Measurements from ENCODE around the gene DLG5.

The DLG5 gene

DNA sequence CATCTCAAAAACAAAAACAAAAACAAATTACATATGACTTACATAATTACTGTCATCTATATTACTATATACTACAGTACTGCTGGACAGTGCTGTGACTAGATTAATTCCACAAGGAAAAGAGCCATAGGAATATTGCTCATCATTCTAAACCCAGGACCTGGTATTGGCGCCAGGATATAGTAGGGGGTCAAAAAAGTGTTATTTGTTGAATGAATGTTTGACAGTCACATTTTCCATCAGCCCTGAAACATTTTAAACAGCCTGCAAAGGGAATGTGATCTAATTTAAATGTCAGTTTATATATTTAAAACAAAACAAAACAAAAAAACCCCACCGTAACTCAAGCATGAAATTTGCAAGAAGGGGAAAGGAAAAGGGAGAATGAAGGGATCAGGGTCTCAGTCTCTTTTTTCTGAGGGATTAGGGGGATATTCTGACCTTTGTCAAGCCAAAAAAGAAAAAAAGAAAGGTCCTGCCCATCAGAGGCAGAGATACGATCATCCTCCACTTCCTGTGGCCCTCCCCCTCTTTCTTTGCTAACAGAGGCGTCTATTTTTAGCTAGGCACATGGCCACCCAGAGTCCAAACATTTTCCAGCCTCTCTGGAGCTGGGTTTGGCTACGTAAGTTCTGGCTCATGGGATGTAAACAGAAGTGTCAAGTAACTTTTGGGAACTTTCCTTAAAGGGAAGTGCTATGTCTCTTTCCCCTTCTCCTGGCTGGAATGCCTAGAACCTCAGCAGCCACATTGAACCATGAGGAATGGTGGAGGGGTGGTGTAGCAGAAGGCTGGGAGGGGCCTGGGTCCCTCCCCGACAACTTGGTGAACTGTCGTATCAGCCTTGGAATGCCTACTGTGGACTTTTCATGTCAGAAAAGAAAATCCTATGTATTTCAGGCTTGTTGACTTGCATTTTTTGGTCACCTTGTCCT lies 44.6 kb upstream of the DLG5 start:
- peak; percentile 49 for DNase-seq (ENCODE audit: low spot score)
- TF ChIP-seq, protein P1, sequence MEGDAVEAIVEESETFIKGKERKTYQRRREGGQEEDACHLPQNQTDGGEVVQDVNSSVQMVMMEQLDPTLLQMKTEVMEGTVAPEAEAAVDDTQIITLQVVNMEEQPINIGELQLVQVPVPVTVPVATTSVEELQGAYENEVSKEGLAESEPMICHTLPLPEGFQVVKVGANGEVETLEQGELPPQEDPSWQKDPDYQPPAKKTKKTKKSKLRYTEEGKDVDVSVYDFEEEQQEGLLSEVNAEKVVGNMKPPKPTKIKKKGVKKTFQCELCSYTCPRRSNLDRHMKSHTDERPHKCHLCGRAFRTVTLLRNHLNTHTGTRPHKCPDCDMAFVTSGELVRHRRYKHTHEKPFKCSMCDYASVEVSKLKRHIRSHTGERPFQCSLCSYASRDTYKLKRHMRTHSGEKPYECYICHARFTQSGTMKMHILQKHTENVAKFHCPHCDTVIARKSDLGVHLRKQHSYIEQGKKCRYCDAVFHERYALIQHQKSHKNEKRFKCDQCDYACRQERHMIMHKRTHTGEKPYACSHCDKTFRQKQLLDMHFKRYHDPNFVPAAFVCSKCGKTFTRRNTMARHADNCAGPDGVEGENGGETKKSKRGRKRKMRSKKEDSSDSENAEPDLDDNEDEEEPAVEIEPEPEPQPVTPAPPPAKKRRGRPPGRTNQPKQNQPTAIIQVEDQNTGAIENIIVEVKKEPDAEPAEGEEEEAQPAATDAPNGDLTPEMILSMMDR (IDR thresholded peaks at IDR 0.05; ENCODE audit: borderline replicate concordance, control extremely low read depth, extremely low read depth, insufficient read depth, missing control alignments), result no peak
- in situ Hi-C loops (cut with MboI; ENCODE audit: low sequenced_read_pairs, unreplicated experiment), result no loop called here

DNA sequence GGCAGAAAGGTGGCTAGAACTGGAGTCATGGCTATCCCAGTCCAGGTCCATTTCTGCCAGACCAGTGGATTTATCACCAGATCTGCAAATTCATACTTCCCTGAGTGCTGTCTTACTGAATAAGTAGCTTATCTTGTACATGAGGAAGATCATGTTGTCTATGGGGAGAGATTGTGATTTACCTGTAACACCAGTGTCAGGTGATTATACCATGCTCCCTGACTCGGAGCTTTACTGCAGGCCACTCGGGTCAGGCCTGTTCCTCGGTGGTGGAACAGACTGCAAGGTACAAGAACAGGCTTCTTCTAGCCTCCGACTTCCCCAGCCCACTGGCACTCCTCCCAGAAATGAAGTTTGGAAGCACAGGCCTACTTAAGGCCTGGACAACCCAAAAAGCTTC lies 42.6 kb upstream of the DLG5 start:
- in situ Hi-C loops (cut with MboI; ENCODE audit: low sequenced_read_pairs, unreplicated experiment), result no loop called here
- TF ChIP-seq, protein P1 (IDR thresholded peaks at IDR 0.05; ENCODE audit: borderline replicate concordance, control extremely low read depth, extremely low read depth, insufficient read depth, missing control alignments), result no peak
- DNase-seq (ENCODE audit: low spot score), result no peak

DNA sequence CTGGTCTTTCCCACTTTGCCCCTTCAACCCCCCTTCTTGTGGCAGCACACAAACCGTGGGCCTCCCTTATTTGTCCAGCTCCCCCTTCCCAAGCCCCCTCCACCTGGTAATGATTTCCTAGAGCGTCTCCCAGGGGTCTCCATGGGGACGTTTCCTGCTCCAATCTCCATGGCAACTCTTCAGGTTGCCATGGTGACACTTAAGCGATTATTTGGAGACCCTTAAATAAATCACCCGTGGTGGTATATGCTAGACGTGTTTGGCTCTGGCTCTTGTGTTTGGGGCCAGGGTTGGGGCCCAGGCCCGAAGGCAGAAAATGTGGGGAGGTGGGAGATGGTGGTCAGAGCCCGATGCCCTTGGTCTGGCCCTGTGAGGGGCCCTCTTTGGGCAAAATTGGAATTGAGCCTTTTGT lies 41.1 kb upstream of the DLG5 start:
- TF ChIP-seq, protein P1 (IDR thresholded peaks at IDR 0.05; ENCODE audit: borderline replicate concordance, control extremely low read depth, extremely low read depth, insufficient read depth, missing control alignments), result no peak
- in situ Hi-C loops (cut with MboI; ENCODE audit: low sequenced_read_pairs, unreplicated experiment), result no loop called here
- DNase-seq (ENCODE audit: low spot score), result no peak

DNA sequence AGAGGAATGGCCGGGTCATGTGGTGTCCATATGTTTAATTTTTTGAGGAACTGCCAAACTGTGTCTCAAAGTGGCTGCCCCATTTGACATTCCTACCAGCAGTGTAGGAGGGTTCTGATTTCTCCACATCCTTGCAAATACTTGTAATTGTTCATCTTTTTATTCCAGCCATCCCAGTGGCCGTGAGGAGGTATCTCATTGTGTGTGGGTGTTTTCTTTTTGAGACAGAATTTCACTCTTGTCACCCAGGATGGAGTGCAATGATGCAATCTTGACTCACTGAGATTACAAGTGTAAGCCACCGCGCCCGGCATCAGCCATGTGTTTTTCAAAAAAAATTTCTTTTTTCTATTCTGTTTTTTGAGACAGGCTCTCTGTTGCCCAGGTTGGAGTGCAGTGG lies 38.7 kb upstream of the DLG5 start:
- DNase-seq (ENCODE audit: low spot score), result no peak
- in situ Hi-C loops (cut with MboI; ENCODE audit: low sequenced_read_pairs, unreplicated experiment), result no loop called here
- TF ChIP-seq, protein P1 (IDR thresholded peaks at IDR 0.05; ENCODE audit: borderline replicate concordance, control extremely low read depth, extremely low read depth, insufficient read depth, missing control alignments), result no peak

DNA sequence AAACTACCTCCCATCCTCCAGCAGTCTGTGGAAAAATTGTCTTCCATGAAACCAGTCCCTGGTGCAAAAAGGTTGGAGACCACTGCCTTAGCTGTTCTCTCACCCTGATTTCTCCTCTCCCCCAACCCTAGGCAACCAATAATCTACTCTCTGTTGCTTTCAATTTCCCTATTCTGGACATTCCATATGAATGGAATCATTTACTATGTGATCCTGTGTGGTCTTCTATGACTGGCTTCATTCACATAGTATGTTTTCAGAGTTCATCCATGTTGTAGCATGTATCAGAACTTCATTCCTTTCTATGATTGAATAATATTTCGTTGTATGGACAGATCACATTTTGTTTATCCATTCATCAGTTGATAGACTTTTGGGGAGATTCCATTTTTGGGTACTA lies 38.3 kb upstream of the DLG5 start:
- DNase-seq (ENCODE audit: low spot score), result no peak
- TF ChIP-seq, protein P1 (IDR thresholded peaks at IDR 0.05; ENCODE audit: borderline replicate concordance, control extremely low read depth, extremely low read depth, insufficient read depth, missing control alignments), result no peak
- in situ Hi-C loops (cut with MboI; ENCODE audit: low sequenced_read_pairs, unreplicated experiment), result no loop called here

DNA sequence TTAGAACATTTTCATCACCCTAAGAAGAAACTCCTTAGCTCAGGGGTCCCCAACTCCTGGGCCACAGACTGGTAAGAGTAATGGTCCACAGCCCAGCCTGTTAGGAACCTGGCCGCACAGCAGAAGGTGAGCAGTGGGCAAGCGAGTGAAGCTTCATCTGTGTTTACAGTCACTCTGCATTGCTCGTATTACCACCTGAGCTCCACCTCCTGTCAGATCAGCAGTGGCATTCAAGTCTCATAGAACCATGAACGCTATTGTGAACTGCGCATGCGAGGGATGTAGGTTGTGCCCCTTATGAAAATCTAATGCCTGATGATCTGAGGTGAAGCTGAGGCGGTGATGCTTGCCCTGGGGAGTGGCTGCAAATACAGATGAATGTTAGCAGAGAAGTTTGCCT lies 37.3 kb upstream of the DLG5 start:
- in situ Hi-C loops (cut with MboI; ENCODE audit: low sequenced_read_pairs, unreplicated experiment), result no loop called here
- TF ChIP-seq, protein P1 (IDR thresholded peaks at IDR 0.05; ENCODE audit: borderline replicate concordance, control extremely low read depth, extremely low read depth, insufficient read depth, missing control alignments), result no peak
- DNase-seq (ENCODE audit: low spot score), result no peak
